Measurements from ENCODE around the gene AKAP6. TPM values are rescaled to one million over a fixed set of nuclear protein-coding genes. Genes with fewer than 3 reads are reported as not detected.

AKAP6 gene
- total and polyA plus RNA-seq, 10 of the 15 experiments (the other 5 are each of a cell fraction or from before 2014, with no cell fraction given), result 0.35 to 5.9 (median 2.2) TPM

GRCh38 chr14:32537166-32537565 lies 208.1 kb downstream of the AKAP6 start:
- H3K4me2 ChIP-seq (ENCODE audit: control insufficient read depth, insufficient read depth), result no peak overlapping the region
- no peaks in the 10 kb centered on the region for H3K9me3 ChIP-seq (replicated peaks; ENCODE audit: control insufficient read depth, insufficient read depth, low read length)
- no peak overlapping the region for H3K27ac ChIP-seq (ENCODE audit: control insufficient read depth, insufficient read depth)
- no peak overlapping the region for H3K9ac ChIP-seq (ENCODE audit: control insufficient read depth, insufficient read depth, low read length)
- WGBS (ENCODE audit: insufficient coverage, insufficient replicate concordance, low lambda C conversion rate, missing lambda C conversion rate), result 48% methylated on average over 4 of the region's 4 CpGs
- BruUV-seq (replicated peaks), result no TSS peak
- no peak overlapping the region for H2AFZ ChIP-seq (ENCODE audit: control insufficient read depth, low read depth, low read length)
- SMC1A ChIA-PET (ENCODE audit: uncharacterized antibody, unreplicated experiment), result no interaction called here
- ATAC-seq (no peak), DNase-seq (ENCODE audit: low read depth, low spot score) (no peak), FAIRE-seq (peak; percentile 18)
- in situ Hi-C loops (cut with MboI) (no loop called here), intact Hi-C loops (cut with micrococcal nuclease; ENCODE audit: unreplicated experiment) (no loop called here)
- H4K20me1 ChIP-seq (ENCODE audit: control insufficient read depth, insufficient read depth), result no peaks in the 10 kb centered on the region
- H3K4me1 ChIP-seq (ENCODE audit: control insufficient read depth, insufficient read depth, low read length), result no peaks in the 10 kb centered on the region
- POLR2A ChIA-PET, result interaction anchor here (0.6 kb wide), 1 partner anchor 1337 kb away, joined by 3 read pairs; no protein-coding TSS in a partner anchor
- no peak for TF ChIP-seq SIX5 (IDR thresholded peaks at IDR 0.05; ENCODE audit: low read depth, low read length, severe bottlenecking)
- TF ChIP-seq ATF2 (IDR thresholded peaks at IDR 0.05; ENCODE audit: low read length), result no peak
- no peak for TF ChIP-seq ZBED1 (IDR thresholded peaks at IDR 0.05; ENCODE audit: borderline replicate concordance)
- TF ChIP-seq NFXL1 (IDR thresholded peaks at IDR 0.05; ENCODE audit: borderline replicate concordance), result no peak
- TF ChIP-seq PRDM15 (CRISPR knock-in tag; IDR thresholded peaks at IDR 0.05), result no peak
- no peak for TF ChIP-seq SMAD1 (IDR thresholded peaks at IDR 0.05; ENCODE audit: low read depth, partially characterized antibody)
- no peak for TF ChIP-seq BRCA1 (IDR thresholded peaks at IDR 0.05; ENCODE audit: low read depth, low read length)
- TF ChIP-seq, protein P1, sequence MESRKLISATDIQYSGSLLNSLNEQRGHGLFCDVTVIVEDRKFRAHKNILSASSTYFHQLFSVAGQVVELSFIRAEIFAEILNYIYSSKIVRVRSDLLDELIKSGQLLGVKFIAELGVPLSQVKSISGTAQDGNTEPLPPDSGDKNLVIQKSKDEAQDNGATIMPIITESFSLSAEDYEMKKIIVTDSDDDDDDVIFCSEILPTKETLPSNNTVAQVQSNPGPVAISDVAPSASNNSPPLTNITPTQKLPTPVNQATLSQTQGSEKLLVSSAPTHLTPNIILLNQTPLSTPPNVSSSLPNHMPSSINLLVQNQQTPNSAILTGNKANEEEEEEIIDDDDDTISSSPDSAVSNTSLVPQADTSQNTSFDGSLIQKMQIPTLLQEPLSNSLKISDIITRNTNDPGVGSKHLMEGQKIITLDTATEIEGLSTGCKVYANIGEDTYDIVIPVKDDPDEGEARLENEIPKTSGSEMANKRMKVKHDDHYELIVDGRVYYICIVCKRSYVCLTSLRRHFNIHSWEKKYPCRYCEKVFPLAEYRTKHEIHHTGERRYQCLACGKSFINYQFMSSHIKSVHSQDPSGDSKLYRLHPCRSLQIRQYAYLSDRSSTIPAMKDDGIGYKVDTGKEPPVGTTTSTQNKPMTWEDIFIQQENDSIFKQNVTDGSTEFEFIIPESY (IDR thresholded peaks at IDR 0.05), result no peak
- TF ChIP-seq SMC3 (IDR thresholded peaks at IDR 0.05; ENCODE audit: borderline replicate concordance, low read length), result no peak
- H3K27me3 ChIP-seq (replicated peaks in 1 of 2; ENCODE audit: control insufficient read depth in 2 of 2, insufficient read depth in 2 of 2, low read length in 1 of 2), result no peaks in the 10 kb centered on the region
- no peaks in the 10 kb centered on the region for H3K36me3 ChIP-seq (ENCODE audit: control insufficient read depth in 2 of 2, insufficient read depth in 2 of 2, low read length in 1 of 2)
- no peak overlapping the region for H3K4me3 ChIP-seq
- CTCF ChIA-PET, result no interaction called here
- RAD21 ChIA-PET (ENCODE audit: unreplicated experiment), result no interaction called here
- no peaks in the 10 kb centered on the region for H3K79me2 ChIP-seq (ENCODE audit: control insufficient read depth, insufficient read depth, low read length)
